RWPE2 (cell line): ENCODE measurements around the gene IFI35.

Experiments
- ATAC-seq: fragments of 200-7000 bp; cut with Tn5 transposase; 3 replicates; pipeline ENCODE4 v1.9.1; 2021; ENCODE audit warnings: low read depth
- DNase-seq: peaks from one replicate; pipeline ENCODE4 v3.0.0-alpha.2; 2020; ENCODE audit warnings: low spot score
- H3K27ac ChIP-seq: fragments of 450-650 bp; 2 replicates; pipeline ENCODE4 v1.5.1; 2017; ENCODE audit warnings: mild to moderate bottlenecking; ENCODE audit not compliant: poor library complexity, severe bottlenecking
- H3K27me3 ChIP-seq: fragments of 250-450 bp; sonication (Bioruptor Pico); 2 replicates; pipeline ENCODE4 v1.5.1; 2021; ENCODE audit warnings: mild to moderate bottlenecking, moderate library complexity; ENCODE audit not compliant: insufficient read depth, poor library complexity, severe bottlenecking
- H3K36me3 ChIP-seq: fragments of 250-450 bp; sonication (Bioruptor Pico); 2 replicates; pipeline ENCODE4 v1.5.1; 2020; ENCODE audit warnings: low read depth, mild to moderate bottlenecking, moderate library complexity
- H3K4me1 ChIP-seq: fragments of 250-450 bp; sonication (Bioruptor Pico); 2 replicates; pipeline ENCODE4 v1.5.1; 2021; ENCODE audit warnings: mild to moderate bottlenecking, moderate library complexity; ENCODE audit not compliant: insufficient read depth, poor library complexity, severe bottlenecking
- H3K4me3 ChIP-seq: fragments of 250-450 bp; sonication (Bioruptor Pico); 2 replicates; pipeline ENCODE4 v1.5.1; 2021; ENCODE audit warnings: mild to moderate bottlenecking, moderate library complexity; ENCODE audit not compliant: severe bottlenecking
- H3K9me3 ChIP-seq: fragments of 250-450 bp; sonication (Bioruptor Pico); 2 replicates; pipeline ENCODE4 v1.5.1; 2021; ENCODE audit warnings: mild to moderate bottlenecking, moderate library complexity; ENCODE audit not compliant: severe bottlenecking
- CTCF ChIP-seq: fragments of 450-650 bp; IDR thresholded peaks from one replicate; pipeline ENCODE4 v1.5.1; 2017; ENCODE audit warnings: mild to moderate bottlenecking, moderate library complexity; ENCODE audit not compliant: poor library complexity, severe bottlenecking

Gene IFI35

DNA sequence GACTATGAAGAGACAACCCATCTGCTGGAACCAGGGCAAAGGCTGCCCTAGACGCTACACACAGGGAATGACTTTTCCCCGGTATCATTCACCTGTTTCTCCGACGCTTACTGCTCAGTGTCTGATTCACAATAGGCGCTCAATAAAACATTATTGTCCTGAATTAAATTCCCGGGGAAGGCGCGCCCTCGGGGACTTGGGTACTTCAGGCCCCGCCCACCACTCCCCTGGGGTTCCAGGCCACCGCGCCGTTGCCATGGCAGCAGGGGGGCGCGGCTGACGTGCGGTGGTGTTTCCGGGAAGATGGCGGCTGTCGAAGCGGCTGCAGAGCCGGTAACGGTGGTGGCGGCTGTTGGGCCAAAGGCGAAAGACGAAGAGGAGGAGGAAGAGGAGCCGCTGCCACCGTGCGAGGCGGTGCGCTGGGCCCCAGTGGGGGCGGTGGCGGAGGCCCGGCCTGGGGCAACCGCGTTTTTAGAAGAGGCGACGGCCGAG, 26.3 kb upstream of the IFI35 start, which contains the start of gene RUNDC1:
Gene RUNDC1, plus strand, starts transcription at position 292 of the 492 bp plus-strand sequence. Its CDS starts 12 bp downstream, at position 304.
- ATAC-seq (peak; percentile 74), DNase-seq (peak; percentile 91)
- peaks cover 24% of the 10 kb centered on the region for H3K36me3 ChIP-seq
- H3K4me3 ChIP-seq, result peak within 1 kb of the TSS; percentile 96
- no peak for TF ChIP-seq CTCF
- H3K27ac ChIP-seq, result peak within 1 kb of the TSS; percentile 75
- H3K9me3 ChIP-seq, result no peaks in the 10 kb centered on the region
- peaks cover 4% of the 10 kb centered on the region for H3K4me1 ChIP-seq
- no peaks in the 10 kb centered on the region for H3K27me3 ChIP-seq

GRCh38 chr17:42980766-42981397, 25.7 kb upstream of the IFI35 start:
- peak; percentile 69 for DNase-seq
- H3K36me3 ChIP-seq, result peaks cover 24% of the 10 kb centered on the region
- H3K27me3 ChIP-seq, result no peaks in the 10 kb centered on the region
- ATAC-seq, result peak; percentile 78
- no peaks in the 10 kb centered on the region for H3K9me3 ChIP-seq
- H3K27ac ChIP-seq, result peak overlapping the region; percentile 75
- H3K4me1 ChIP-seq, result peaks cover 4% of the 10 kb centered on the region
- H3K4me3 ChIP-seq, result peak overlapping the region; percentile 96
- TF ChIP-seq CTCF, result peak; percentile 21

DNA sequence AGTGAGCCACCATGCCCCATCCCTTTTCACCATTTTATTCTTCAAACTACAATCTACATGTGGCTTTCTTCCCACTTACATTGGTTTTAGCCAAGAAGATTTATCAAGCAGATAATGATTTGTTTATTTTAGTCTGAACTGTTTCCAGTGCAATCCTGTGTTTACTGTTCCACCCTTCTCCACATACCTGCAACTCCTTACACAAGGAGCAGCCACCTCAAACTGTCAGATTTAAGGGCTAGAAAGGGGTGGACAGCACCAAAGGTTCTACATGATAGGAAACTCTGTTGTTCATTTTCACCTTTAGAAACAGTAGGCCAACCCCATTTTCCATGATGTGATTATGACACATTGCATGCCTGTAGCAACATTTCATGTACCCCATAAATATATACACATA, 24.3 kb upstream of the IFI35 start:
- DNase-seq (no peak), ATAC-seq (no peak)
- Histone ChIP-seq H3K27me3 (no peaks in the 10 kb centered on the region), H3K4me1 (peaks cover 4% of the 10 kb centered on the region), H3K9me3 (no peaks in the 10 kb centered on the region), H3K4me3 (no peak overlapping the region), H3K27ac (peak overlapping the region; percentile 75), H3K36me3 (peaks cover 32% of the 10 kb centered on the region)
- no peak for TF ChIP-seq CTCF

DNA sequence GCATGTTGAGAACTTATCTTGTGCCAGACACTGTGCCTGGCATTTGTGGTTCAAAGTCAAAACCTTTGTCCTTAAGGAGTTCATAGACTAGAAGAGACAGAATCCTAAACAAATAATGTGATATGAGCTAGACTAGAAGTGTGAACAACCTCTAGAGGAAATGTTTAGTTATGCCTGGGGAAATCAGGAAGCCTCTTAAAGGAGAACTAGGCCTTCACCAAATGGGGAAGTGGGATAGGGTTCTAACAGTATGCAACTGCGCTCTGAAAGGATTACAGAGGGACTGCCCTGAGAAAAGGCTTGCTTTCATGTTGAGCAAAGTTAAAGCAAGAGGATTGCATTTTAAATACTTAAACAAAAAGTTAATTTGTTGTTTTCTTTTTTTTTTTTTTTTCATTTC, 21.4 kb upstream of the IFI35 start:
- DNase-seq (no peak), ATAC-seq (no peak)
- H3K36me3 ChIP-seq, result peaks cover 59% of the 10 kb centered on the region

More for the DNA sequence above, 21.4 kb upstream of the IFI35 start:
- no peak overlapping the region for H3K4me3 ChIP-seq
- H3K9me3 ChIP-seq, result no peaks in the 10 kb centered on the region
- H3K4me1 ChIP-seq, result peaks cover 23% of the 10 kb centered on the region
- no peak overlapping the region for H3K27ac ChIP-seq
- no peak for TF ChIP-seq CTCF
- no peaks in the 10 kb centered on the region for H3K27me3 ChIP-seq
